ENCODE measurements around the gene CHD3.

DNA sequence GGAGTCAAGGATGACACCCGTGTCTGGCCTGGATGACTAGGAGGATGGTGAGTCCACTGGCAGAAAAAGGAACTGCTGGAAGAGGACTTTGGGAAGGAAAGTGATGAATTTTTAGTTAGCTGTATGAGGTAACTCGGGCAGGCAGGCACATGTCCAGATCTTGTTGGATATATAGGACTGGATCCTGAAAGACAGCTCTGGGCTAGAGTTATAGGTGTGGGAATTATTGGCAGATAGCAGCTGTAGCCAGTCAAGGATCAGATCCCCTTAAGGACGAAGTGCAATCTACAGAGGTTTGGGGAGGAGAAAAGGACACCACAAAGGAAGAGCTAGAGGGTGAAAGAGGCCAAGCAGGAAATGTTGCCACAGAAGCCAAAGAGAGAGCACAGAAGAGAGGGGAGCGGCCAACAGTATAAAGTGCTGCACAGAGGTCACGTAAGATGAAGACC, 20.7 kb upstream of the CHD3 start:
- TF ChIP-seq YY1 (IDR thresholded peaks at IDR 0.05; ENCODE audit: insufficient read depth, insufficient read length) = no peak
- no peak for TF ChIP-seq ZNF274 (IDR thresholded peaks at IDR 0.05; ENCODE audit: low read depth, low read length)

All from NT2/D1 (cell line).